HG02678 (cell line): ENCODE measurements around the gene OR1K1.
"Not testable (repeated sequence)": the region's sequence is repeated elsewhere in the genome, so short reads cannot be mapped to it uniquely, and the experiment has no call there.

Source experiments
- ATAC-seq: cut with Tn5 transposase; IDR thresholded peaks from one replicate; pipeline ENCODE4 v1.9.1; 2021; ENCODE audit warnings: mild to moderate bottlenecking, moderate library complexity; ENCODE audit not compliant: unreplicated experiment

The OR1K1 gene, protein sequence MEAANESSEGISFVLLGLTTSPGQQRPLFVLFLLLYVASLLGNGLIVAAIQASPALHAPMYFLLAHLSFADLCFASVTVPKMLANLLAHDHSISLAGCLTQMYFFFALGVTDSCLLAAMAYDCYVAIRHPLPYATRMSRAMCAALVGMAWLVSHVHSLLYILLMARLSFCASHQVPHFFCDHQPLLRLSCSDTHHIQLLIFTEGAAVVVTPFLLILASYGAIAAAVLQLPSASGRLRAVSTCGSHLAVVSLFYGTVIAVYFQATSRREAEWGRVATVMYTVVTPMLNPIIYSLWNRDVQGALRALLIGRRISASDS

DNA sequence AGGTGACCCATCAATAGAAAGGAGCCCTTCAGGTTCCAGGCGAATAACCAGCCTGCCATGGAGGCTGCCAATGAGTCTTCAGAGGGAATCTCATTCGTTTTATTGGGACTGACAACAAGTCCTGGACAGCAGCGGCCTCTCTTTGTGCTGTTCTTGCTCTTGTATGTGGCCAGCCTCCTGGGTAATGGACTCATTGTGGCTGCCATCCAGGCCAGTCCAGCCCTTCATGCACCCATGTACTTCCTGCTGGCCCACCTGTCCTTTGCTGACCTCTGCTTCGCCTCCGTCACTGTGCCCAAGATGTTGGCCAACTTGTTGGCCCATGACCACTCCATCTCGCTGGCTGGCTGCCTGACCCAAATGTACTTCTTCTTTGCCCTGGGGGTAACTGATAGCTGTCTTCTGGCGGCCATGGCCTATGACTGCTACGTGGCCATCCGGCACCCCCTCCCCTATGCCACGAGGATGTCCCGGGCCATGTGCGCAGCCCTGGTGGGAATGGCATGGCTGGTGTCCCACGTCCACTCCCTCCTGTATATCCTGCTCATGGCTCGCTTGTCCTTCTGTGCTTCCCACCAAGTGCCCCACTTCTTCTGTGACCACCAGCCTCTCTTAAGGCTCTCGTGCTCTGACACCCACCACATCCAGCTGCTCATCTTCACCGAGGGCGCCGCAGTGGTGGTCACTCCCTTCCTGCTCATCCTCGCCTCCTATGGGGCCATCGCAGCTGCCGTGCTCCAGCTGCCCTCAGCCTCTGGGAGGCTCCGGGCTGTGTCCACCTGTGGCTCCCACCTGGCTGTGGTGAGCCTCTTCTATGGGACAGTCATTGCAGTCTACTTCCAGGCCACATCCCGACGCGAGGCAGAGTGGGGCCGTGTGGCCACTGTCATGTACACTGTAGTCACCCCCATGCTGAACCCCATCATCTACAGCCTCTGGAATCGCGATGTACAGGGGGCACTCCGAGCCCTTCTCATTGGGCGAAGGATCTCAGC, at the start of gene OR1K1:
TSS of gene OR1K1 (plus strand) at position 58 of the 995 bp plus-strand sequence. CDS start at position 58, 0 bp downstream.
- ATAC-seq, result no peak

DNA sequence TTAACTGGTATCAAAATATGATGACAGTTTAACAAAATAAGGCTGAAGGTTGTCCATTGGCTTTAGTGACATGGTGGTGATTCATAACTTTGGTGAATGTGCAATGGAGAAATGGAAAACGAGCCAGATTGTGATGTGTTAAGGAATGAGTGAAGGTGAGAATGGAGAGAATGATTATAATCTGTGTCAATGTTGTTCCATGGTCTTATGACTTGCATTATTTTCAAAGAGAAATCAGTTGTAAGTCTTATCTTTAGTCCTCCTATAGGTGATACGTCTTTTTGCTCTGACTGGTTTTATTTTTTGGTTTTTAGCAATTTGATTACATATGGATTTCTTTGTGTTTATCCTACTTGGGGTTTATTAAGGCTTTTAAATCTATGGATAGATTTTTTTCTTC, 45.1 kb upstream of the OR1K1 start:
- no peak for ATAC-seq

GRCh38 chr9:122767817-122768216, 32.1 kb upstream of the OR1K1 start:
- no peak for ATAC-seq

GRCh38 chr9:122777052-122777451, 22.9 kb upstream of the OR1K1 start:
- ATAC-seq, result no peak

- ATAC-seq, result no peak
Measured at GRCh38 chr9:122777935-122778627, 21.8 kb upstream of the OR1K1 start.

- no peak for ATAC-seq
Measured at GRCh38 chr9:122779181-122779580, 20.7 kb upstream of the OR1K1 start.

- ATAC-seq, result no peak
Measured at GRCh38 chr9:122780026-122780425, 19.9 kb upstream of the OR1K1 start.

DNA sequence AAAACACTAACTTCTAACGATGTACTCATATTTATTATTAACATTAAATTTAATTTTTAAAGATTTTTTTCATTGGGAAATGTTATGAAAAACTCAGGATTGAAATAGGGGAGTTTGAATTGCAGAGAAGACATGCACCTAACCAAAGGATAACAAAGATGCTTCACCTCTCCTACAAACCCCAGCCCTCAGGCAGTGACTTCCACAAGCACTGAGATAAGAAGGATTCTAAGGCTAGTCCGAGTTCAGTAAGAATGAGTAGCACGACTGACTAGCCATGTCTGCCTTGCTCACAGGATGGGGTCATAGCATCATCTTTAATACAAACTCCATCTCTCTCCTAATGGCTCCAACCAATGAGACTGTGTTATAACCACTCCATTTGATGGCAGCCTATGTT, 18.3 kb upstream of the OR1K1 start:
- ATAC-seq, result no peak

GRCh38 chr9:122785269-122785668, 14.7 kb upstream of the OR1K1 start:
- ATAC-seq, result no peak

- ATAC-seq, result no peak
Measured at GRCh38 chr9:122786338-122786737, 13.6 kb upstream of the OR1K1 start.

DNA sequence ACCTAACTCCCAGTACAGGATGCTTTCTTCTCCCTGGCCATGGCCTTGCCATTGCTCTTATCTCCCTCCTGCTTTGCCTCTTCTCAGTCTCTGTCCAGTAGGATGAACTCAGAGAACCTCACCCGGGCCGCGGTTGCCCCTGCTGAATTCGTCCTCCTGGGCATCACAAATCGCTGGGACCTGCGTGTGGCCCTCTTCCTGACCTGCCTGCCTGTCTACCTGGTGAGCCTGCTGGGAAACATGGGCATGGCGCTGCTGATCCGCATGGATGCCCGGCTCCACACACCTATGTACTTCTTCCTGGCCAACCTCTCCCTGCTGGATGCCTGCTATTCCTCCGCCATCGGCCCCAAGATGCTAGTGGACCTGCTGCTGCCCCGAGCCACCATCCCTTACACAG, 11.1 kb upstream of the OR1K1 start, which contains the start of gene OR5C1:
TSS of gene OR5C1 (plus strand) at position 103 of the 400 bp plus-strand sequence. CDS start at position 103, 0 bp downstream.
- ATAC-seq, result no peak

GRCh38 chr9:122789256-122790046, 10.5 kb upstream of the OR1K1 start:
- no peak for ATAC-seq

DNA sequence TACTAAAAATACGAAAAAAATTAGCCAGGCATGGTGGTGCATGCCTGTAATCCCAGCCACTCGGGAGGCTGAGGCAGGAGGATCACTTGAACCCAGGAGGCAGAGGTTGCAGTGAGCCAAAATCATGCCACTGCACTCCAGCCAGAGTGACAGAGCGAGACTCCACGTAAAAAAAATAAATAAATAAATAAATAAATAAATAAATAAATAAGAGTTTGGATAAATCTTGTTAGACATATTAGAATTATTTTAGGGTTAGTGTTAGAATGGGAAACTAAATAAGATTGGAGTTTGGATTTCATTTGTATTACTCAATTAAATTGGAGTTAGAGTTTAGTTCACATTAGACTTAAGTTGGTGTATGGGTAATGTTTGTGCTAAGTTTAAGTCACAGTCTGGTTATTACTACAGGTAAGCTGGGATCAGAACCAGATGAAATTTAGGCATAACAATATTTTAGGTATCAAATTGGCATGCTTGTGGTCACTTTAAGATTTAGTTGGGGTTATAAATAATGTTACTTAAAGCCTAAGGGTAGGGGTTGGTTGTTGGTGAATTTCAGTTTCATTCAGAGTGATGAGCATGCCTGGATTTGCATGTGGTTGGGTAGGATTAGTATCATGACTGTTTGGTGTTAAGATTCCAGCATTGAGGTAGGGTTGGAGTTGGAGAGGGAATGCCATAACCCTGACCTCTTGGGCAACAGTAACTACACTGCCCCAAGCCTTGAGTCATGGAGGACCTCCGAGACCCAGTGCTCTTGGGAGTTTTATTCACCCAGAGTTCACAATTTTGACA, 7.9 kb upstream of the OR1K1 start:
- ATAC-seq, result no peak

- ATAC-seq, result no peak
Measured at GRCh38 chr9:122797316-122798063, 2.4 kb upstream of the OR1K1 start.

- ATAC-seq, result no peak
Measured at GRCh38 chr9:122806661-122807060, 6.7 kb downstream of the OR1K1 start.

DNA sequence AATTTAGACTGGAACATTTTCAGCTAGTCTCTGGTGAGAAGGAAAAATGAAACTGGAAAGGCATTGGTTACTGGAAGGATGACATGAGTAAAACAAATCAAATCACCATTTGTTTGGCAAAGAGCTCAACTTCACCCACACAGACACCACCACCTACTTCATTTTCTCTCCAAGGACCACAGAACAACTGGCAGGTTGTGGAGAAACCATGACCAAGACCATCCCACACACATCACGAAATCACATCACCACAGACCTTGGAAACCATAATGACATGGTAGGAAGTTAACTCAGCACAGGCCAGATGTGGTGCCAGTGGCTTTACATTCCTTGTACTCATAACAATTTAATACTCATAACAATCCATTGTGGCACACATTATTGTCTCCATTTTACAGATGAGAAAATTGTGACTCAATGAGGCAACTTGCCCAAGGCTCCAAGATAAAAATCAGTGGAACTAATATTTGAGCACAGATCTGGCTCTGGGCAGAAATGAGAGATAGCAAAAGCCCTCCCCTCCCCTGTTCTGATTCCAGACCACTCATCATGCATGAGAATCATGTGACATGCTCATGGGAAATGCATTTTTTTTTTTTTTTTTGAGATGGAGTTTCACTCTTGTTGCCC, 7.5 kb downstream of the OR1K1 start:
- ATAC-seq, result no peak

GRCh38 chr9:122808141-122808540, 8.2 kb downstream of the OR1K1 start:
- no peak for ATAC-seq

GRCh38 chr9:122809261-122809660, 9.3 kb downstream of the OR1K1 start:
- ATAC-seq, result not testable (repeated sequence)
